Peyer's patch (tissue), 4 donors: Measurements from ENCODE around the gene AURKB. TPM values are rescaled to one million over a fixed set of nuclear protein-coding genes. Genes with fewer than 3 reads are reported as not detected.

Experiments used
- DNase-seq, 3 donors: peaks; one replicate each; pipeline ENCODE4 v3.0.0-alpha.2; 2017 to 2019
- H3K27ac ChIP-seq, 4 donors: fragments of 200-600 bp; sonication (generic); one replicate each; pipeline ENCODE4 v1.5.1; 2016 to 2019
- H3K27me3 ChIP-seq, 2 donors: fragments of 200-600 bp; sonication (generic); one replicate each; pipeline ENCODE4 v1.5.1; 2019
- H3K36me3 ChIP-seq, 3 donors: fragments of 200-600 bp; sonication (generic); one replicate each; pipeline ENCODE4 v1.5.1; 2016 to 2019
- H3K4me1 ChIP-seq, 4 donors: fragments of 200-600 bp; sonication (generic); one replicate each; pipeline ENCODE4 v1.5.1; 2016 to 2019
- H3K4me3 ChIP-seq, 4 donors: fragments of 200-600 bp; sonication (generic); 1 replicate in 3 of 4; 2 replicates in 1 of 4; pipeline ENCODE4 v1.5.1; 2016 to 2019; ENCODE audit warnings: mild to moderate bottlenecking in 1 of 4
- H3K9me3 ChIP-seq, 4 donors: fragments of 200-600 bp; sonication (generic); one replicate each; pipeline ENCODE4 v1.5.1; 2016 to 2019; ENCODE audit warnings: mild to moderate bottlenecking in 1 of 4
- CTCF ChIP-seq, 6 experiments: fragments of 450-650 bp in 4 of 6; fragments of 200-600 bp in 2 of 6; sonication (generic) in 1 of 6; IDR thresholded peaks; one replicate each; pipeline ENCODE4 v1.5.1; 2017 to 2019; ENCODE audit warnings: antibody characterized with exemption in 6 of 6, mild to moderate bottlenecking in 3 of 6, moderate library complexity in 1 of 6
- POLR2A ChIP-seq, 2 donors: fragments of 450-650 bp; IDR thresholded peaks; one replicate each; pipeline ENCODE4 v1.5.1; 2017; ENCODE audit warnings: antibody characterized with exemption in 2 of 2, mild to moderate bottlenecking in 2 of 2, moderate library complexity in 2 of 2
- total RNA-seq, 4 donors: library from RNA; depleted of rRNA; stranded (reverse); fragments of >200 nt; gene quantifications; one replicate each; pipeline ENCODE4 v1.1.0, GENCODE V29; 2016

AURKB gene
- total RNA-seq, 4 donors from 2014 or later = 10.5 to 111 (median 19.1) TPM

DNA sequence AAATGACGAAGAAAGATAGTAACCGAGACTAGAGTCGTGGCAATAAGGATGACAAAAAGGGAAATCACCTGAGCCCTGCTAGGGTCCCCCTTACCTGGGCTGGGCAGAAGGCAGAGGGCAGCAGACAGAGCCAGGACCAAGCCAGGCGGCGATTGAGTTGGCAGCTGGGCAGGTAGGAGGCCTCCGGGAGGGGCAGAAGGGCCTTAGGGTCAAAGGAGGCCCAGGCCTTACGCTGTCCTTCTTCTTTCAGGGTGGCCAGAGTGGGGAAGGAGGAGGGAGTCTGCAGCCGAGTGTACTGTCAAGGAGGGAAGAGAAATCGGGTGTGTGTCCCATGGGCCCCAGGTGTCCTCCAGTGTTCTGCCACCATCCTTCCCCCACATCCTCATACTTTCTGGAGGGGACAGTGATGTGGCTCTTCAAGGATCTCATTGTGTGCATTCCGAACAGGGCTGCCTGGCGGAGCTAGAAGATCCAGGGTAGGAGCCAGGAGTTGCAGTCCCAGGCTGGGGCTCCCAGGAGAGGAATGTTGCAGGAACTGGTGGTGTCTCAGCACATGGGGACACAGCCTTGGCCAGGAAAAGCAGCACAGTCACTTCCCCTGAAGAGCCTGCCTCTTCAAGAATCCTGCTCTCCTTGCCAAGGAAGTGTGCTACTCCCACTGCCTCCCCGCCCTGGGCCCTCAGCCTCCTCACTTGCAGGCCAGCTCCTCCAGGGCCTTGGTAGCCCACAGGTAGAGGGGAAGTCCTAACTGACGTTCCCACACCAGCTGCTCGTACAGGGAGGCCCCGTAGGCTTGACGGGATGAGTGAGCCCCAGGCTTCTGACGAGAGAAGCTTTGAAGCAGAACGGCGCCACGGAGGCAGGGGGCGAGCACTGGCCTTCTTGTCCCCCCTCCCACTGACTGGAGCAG is 24.2 kb upstream of the AURKB start:
- TF ChIP-seq CTCF (IDR thresholded peaks at IDR 0.05) (no peak), POLR2A (IDR thresholded peaks at IDR 0.05) (no peak)
- no peaks in the 10 kb centered on the region for H3K9me3 ChIP-seq
- DNase-seq = no peak
- H3K4me1 ChIP-seq = no peaks in the 10 kb centered on the region
- H3K4me3 ChIP-seq = no peak overlapping the region
- H3K27me3 ChIP-seq = no peaks in the 10 kb centered on the region
- no peak overlapping the region for H3K27ac ChIP-seq
- H3K36me3 ChIP-seq = peaks cover 0 to 95% (median 0%) of the 10 kb centered on the region in 3 donors

GRCh38 chr17:8231701-8232100 is 21.3 kb upstream of the AURKB start:
- TF ChIP-seq POLR2A (IDR thresholded peaks at IDR 0.05) = no peak
- TF ChIP-seq CTCF (IDR thresholded peaks at IDR 0.05) = no peak

GRCh38 chr17:8227238-8227581 is 16.8 kb upstream of the AURKB start:
- H3K4me1 ChIP-seq = peaks cover 3 to 15% (median 4%) of the 10 kb centered on the region in 4 donors
- peak overlapping the region; percentile 37 to 68 (median 54) for H3K27ac ChIP-seq
- peak overlapping the region in 3 of 4 donors; percentile 17 to 37 (median 22) for H3K4me3 ChIP-seq
- TF ChIP-seq POLR2A (IDR thresholded peaks at IDR 0.05) (no peak), CTCF (IDR thresholded peaks at IDR 0.05) (no peak)
- no peaks in the 10 kb centered on the region for H3K9me3 ChIP-seq
- DNase-seq = no peak
- no peaks in the 10 kb centered on the region for H3K27me3 ChIP-seq
- peaks cover 0 to 51% (median 0%) of the 10 kb centered on the region in 3 donors for H3K36me3 ChIP-seq

More at GRCh38 chr17:8231701-8232100, 21.3 kb upstream of the AURKB start:
- Histone ChIP-seq H3K9me3 (no peaks in the 10 kb centered on the region), H3K36me3 (peaks cover 0 to 96% (median 0%) of the 10 kb centered on the region in 3 donors), H3K4me3 (no peak overlapping the region), H3K4me1 (peaks cover 0 to 6% (median 0%) of the 10 kb centered on the region in 4 donors), H3K27me3 (no peaks in the 10 kb centered on the region), H3K27ac (no peak overlapping the region)
- no peak for DNase-seq

DNA sequence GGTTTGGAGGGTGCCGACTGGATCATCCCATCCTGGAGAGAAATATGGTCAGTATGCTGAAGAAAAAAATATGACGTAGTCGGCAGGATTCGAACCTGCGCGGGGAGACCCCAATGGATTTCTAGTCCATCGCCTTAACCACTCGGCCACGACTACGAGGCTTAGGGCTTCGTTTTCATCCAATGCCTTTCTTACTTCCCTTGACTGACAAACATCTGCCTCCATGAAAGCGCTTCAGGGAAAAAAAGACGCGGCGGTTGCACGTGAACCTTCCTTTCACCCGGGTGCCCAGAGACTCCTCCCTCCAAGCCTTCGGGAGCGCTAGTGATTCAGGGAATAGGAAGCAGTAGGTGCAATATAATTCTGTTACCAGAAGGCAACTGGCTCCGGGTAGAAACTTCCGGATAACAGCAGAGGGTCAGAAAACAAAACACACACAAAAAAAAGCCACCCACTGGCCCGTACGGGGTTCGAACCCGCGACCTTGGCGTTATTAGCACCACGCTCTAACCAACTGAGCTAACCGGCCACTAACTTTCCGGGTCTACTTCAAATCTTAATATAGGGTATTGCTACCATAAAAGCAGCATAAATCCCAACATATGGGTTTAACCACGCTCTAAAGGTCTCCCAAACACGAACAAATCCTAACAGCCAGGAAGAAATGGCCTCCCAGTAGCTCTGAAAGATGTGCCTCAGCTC is 16.3 kb upstream of the AURKB start:
- peak in 1 of 2 donors; percentile 46 for TF ChIP-seq POLR2A (IDR thresholded peaks at IDR 0.05)
- no peak for TF ChIP-seq CTCF (IDR thresholded peaks at IDR 0.05)
- Histone ChIP-seq H3K4me1 (peaks cover 3 to 15% (median 4%) of the 10 kb centered on the region in 4 donors), H3K27ac (peak overlapping the region; percentile 37 to 68 (median 54)), H3K27me3 (no peaks in the 10 kb centered on the region), H3K4me3 (peak overlapping the region; percentile 17 to 37 (median 20)), H3K36me3 (peaks cover 0 to 45% (median 0%) of the 10 kb centered on the region in 3 donors), H3K9me3 (no peaks in the 10 kb centered on the region)
- DNase-seq = peak; percentile 35 to 82 (median 70)

DNA sequence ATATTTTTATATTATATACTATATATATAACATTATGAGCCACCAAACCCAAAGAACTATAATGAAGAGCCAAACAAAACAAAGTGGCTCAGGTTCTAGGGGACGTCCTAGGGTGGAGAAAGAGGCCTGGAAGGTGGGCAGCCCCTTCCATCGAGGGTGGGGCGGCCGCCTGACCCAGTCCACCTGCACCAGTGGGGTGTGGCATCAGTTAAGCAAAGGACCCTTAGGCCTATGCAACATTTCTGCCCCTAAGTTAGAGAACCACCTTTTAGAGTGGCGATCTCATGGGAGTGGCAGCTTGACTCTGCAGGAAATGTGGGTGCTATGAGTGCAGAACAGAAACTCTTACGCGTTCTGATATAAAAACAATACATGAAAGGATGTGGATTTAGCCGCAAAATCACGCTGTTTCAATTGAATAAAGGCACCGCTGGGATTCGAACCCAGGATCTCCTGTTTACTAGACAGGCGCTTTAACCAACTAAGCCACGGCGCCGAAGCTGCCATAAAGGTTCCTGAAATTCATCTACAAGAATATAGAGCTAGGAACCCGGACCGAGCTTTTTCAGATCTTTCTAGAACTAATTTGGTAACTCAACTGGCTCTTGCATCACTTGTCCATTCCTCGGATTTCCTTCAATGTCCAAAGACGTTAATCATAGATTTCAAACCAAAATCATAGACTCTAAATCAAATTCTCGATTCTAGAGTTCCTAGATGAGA is 15.6 kb upstream of the AURKB start:
- DNase-seq = peak in 2 of 3 donors; percentile 51 to 72
- peak overlapping the region in 2 of 4 donors; percentile 22 to 37 for H3K4me3 ChIP-seq
- H3K9me3 ChIP-seq = no peaks in the 10 kb centered on the region
- peak overlapping the region; percentile 37 to 68 (median 54) for H3K27ac ChIP-seq
- peaks cover 3 to 15% (median 4%) of the 10 kb centered on the region in 4 donors for H3K4me1 ChIP-seq
- no peaks in the 10 kb centered on the region for H3K27me3 ChIP-seq
- TF ChIP-seq POLR2A (IDR thresholded peaks at IDR 0.05) (no peak), CTCF (IDR thresholded peaks at IDR 0.05) (no peak)
- peaks cover 0 to 38% (median 0%) of the 10 kb centered on the region in 3 donors for H3K36me3 ChIP-seq
